Panc1 (cell line): ENCODE measurements around the gene TSHZ2. TPM values are rescaled to one million over a fixed set of nuclear protein-coding genes. Genes with fewer than 3 reads are reported as not detected.

ENCODE experiments used
- ATAC-seq: fragments of 200-7000 bp; cut with Tn5 transposase; 2 replicates; pipeline ENCODE4 v1.9.1; 2020; ENCODE audit warnings: mild to moderate bottlenecking, moderate library complexity
- BruUV-seq: library from RNA; stranded (reverse); fragments of 400-500 nt; replicated peaks from 2 replicates; lab custom pipeline; 2021; lab: Mats Ljungman, UMichigan
- CTCF ChIA-PET: fragments of 300-600 bp; sonication (Branson Sonifier 250); formaldehyde crosslinking; loops from one replicate; lab custom pipeline; 2022; ENCODE audit warnings: antibody characterized with exemption; lab: Charles Lee
- POLR2A ChIA-PET: fragments of 300-600 bp; sonication (Branson Sonifier 250); formaldehyde crosslinking; loops from one replicate; lab custom pipeline; 2022; ENCODE audit warnings: antibody characterized with exemption; lab: Charles Lee
- DNase-seq: peaks from one replicate; pipeline ENCODE4 v3.0.0-alpha.2; 2010; ENCODE audit warnings: low read depth, low spot score
- H3K27ac ChIP-seq: 2 replicates; pipeline ENCODE4 v1.5.1; 2011; ENCODE audit warnings: mild to moderate bottlenecking, low read length, inconsistent platforms
- H3K27me3 ChIP-seq: fragments of 200-500 bp; sonication (Bioruptor generic); 2 replicates; pipeline ENCODE4 v1.6.0; 2014; ENCODE audit warnings: low read length, inconsistent platforms; ENCODE audit not compliant: control insufficient read depth, insufficient read depth
- H3K36me3 ChIP-seq: fragments of 200-500 bp; sonication (Bioruptor generic); 2 replicates; pipeline ENCODE4 v1.5.1; 2014; ENCODE audit warnings: inconsistent platforms, mild to moderate bottlenecking, low read length, moderate library complexity; ENCODE audit not compliant: control insufficient read depth, insufficient read depth
- H3K4me1 ChIP-seq: 2 replicates; pipeline ENCODE4 v1.5.1; 2011; ENCODE audit warnings: inconsistent platforms, mild to moderate bottlenecking, low read length, moderate library complexity; ENCODE audit not compliant: control insufficient read depth, insufficient read depth
- H3K4me3 ChIP-seq, 2 experiments: 2 replicates each; pipeline ENCODE4 v1.5.1; 2011 to 2012; ENCODE audit warnings: low read depth in 2 of 2, low read length in 2 of 2, mild to moderate bottlenecking in 2 of 2, inconsistent platforms in 1 of 2, moderate library complexity in 1 of 2
- H3K9me3 ChIP-seq: fragments of 200-500 bp; sonication (Bioruptor generic); 2 replicates; pipeline ENCODE4 v1.5.1; 2014; ENCODE audit warnings: low read depth, mild to moderate bottlenecking, inconsistent platforms, low read length, moderate library complexity; ENCODE audit not compliant: control insufficient read depth, insufficient read depth
- POLR2AphosphoS5 ChIP-seq: IDR thresholded peaks from 2 replicates; pipeline ENCODE4 v1.6.1; 2012; ENCODE audit warnings: mild to moderate bottlenecking, low read depth, low read length, moderate library complexity
- SIN3A ChIP-seq: IDR thresholded peaks from 2 replicates; pipeline ENCODE4 v1.6.1; 2012; ENCODE audit warnings: low read depth, mild to moderate bottlenecking, low read length, moderate library complexity, borderline replicate concordance; ENCODE audit not compliant: insufficient read depth
- TCF7L2 ChIP-seq: IDR thresholded peaks from 2 replicates; pipeline ENCODE4 v1.6.1; 2011; ENCODE audit warnings: mild to moderate bottlenecking, low read depth, low read length, inconsistent platforms
- in situ Hi-C: cut with HindIII; loops from 2 replicates; pipeline ENCODE4 v1.10.0; 2016; ENCODE audit warnings: low sequenced_read_pairs, low pct_unique_long_range_greater_than_20kb
- intact Hi-C: fragments of 100-400 bp; cut with micrococcal nuclease; formaldehyde crosslinking; loops from one replicate; pipeline ENCODE4 v1.10.0; 2022; ENCODE audit not compliant: unreplicated experiment
- total RNA-seq: library from RNA; stranded (reverse); gene quantifications from one replicate; pipeline ENCODE4 v1.2.1, GENCODE V29; 2021; ENCODE audit not compliant: unreplicated experiment
- TF ChIP-seq, protein P1 (sequence below): fragments of 450-650 bp; IDR thresholded peaks from 2 replicates; pipeline ENCODE4 v1.5.1; 2017; ENCODE audit warnings: mild to moderate bottlenecking
- TF ChIP-seq, protein P2 (sequence below), 2 experiments: IDR thresholded peaks; 2 replicates each; pipeline ENCODE4 v1.6.1; 2011 to 2012; ENCODE audit warnings: low read depth in 2 of 2, control low read depth in 1 of 2, low read length in 1 of 2, mild to moderate bottlenecking in 1 of 2, moderate library complexity in 1 of 2; ENCODE audit not compliant: insufficient read depth in 1 of 2

Gene TSHZ2
- total RNA-seq, 1 experiment from 2014 or later: 0.36 TPM

DNA sequence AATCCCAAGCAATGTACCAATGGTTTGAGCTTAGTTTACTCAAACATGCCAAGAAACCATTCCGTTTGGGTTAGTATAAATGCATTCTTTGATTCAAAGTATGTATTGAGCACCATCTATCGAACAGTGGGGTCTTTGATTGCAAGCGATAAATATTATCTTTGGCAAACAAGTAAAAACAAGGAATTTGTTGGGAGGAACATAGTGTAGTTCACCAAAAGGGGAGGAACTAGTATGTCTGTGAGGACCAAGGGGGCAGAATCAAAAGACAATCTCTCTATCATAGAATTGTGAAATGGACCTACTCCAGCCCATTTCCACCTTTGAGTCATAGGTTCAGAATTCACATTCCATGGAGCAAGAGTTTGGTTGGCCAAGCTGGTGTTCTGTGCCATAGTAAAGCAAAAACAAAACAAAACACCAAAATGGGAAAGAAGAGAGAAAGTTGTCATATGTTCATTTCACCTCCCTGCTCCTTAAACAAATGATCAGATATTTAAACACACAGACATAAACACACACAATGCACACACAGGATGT lies 266.0 kb downstream of the TSHZ2 start:
- TF ChIP-seq, protein P1, sequence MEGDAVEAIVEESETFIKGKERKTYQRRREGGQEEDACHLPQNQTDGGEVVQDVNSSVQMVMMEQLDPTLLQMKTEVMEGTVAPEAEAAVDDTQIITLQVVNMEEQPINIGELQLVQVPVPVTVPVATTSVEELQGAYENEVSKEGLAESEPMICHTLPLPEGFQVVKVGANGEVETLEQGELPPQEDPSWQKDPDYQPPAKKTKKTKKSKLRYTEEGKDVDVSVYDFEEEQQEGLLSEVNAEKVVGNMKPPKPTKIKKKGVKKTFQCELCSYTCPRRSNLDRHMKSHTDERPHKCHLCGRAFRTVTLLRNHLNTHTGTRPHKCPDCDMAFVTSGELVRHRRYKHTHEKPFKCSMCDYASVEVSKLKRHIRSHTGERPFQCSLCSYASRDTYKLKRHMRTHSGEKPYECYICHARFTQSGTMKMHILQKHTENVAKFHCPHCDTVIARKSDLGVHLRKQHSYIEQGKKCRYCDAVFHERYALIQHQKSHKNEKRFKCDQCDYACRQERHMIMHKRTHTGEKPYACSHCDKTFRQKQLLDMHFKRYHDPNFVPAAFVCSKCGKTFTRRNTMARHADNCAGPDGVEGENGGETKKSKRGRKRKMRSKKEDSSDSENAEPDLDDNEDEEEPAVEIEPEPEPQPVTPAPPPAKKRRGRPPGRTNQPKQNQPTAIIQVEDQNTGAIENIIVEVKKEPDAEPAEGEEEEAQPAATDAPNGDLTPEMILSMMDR: no peak
- TF ChIP-seq POLR2AphosphoS5 (no peak), TCF7L2 (no peak), SIN3A (no peak)
- TF ChIP-seq, protein P2, sequence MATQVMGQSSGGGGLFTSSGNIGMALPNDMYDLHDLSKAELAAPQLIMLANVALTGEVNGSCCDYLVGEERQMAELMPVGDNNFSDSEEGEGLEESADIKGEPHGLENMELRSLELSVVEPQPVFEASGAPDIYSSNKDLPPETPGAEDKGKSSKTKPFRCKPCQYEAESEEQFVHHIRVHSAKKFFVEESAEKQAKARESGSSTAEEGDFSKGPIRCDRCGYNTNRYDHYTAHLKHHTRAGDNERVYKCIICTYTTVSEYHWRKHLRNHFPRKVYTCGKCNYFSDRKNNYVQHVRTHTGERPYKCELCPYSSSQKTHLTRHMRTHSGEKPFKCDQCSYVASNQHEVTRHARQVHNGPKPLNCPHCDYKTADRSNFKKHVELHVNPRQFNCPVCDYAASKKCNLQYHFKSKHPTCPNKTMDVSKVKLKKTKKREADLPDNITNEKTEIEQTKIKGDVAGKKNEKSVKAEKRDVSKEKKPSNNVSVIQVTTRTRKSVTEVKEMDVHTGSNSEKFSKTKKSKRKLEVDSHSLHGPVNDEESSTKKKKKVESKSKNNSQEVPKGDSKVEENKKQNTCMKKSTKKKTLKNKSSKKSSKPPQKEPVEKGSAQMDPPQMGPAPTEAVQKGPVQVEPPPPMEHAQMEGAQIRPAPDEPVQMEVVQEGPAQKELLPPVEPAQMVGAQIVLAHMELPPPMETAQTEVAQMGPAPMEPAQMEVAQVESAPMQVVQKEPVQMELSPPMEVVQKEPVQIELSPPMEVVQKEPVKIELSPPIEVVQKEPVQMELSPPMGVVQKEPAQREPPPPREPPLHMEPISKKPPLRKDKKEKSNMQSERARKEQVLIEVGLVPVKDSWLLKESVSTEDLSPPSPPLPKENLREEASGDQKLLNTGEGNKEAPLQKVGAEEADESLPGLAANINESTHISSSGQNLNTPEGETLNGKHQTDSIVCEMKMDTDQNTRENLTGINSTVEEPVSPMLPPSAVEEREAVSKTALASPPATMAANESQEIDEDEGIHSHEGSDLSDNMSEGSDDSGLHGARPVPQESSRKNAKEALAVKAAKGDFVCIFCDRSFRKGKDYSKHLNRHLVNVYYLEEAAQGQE (IDR thresholded peaks at IDR 0.05; ENCODE audit: insufficient read depth in 1 of 2, low read depth in 2 of 2, low read length in 1 of 2): no peak
- intact Hi-C loops (no loop called here), in situ Hi-C loops (no loop called here)
- ATAC-seq (no peak), DNase-seq (no peak)
- ChIA-PET CTCF (no interaction called here), POLR2A (no interaction called here)
- no peaks in the 10 kb centered on the region for H3K4me1 ChIP-seq
- H3K27me3 ChIP-seq: peaks cover 7% of the 10 kb centered on the region; the same call in 1 of the 2 replicates
- H3K36me3 ChIP-seq: no peaks in the 10 kb centered on the region
- H3K9me3 ChIP-seq: no peaks in the 10 kb centered on the region
- H3K27ac ChIP-seq: no peak overlapping the region
- H3K4me3 ChIP-seq: no peak overlapping the region
- BruUV-seq: no TSS peak

DNA sequence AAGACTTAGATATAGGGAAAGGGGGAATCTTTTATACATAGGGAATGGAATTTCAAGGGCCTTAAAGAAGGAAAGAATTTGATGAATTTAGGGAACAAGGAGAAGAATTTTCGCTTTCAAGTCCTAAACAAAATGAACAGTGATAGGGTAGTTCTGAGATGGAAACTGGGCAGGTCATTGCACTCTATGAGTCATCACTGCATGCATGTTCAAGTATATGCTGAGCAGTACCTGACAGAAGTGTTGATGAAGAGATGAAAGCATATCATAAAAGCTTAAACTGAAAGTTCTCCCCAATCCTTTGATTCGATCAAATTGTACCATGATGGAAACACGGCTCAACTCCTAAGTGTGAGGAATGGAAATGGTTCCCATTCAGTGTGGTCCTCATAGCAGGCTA lies 271.0 kb downstream of the TSHZ2 start:
- DNase-seq: no peak
- CTCF ChIA-PET: no interaction called here
- BruUV-seq: no TSS peak
- Histone ChIP-seq H3K9me3 (no peaks in the 10 kb centered on the region), H3K36me3 (no peaks in the 10 kb centered on the region), H3K4me3 (no peak overlapping the region), H3K27me3 (peaks cover 7% of the 10 kb centered on the region; the same call in 1 of the 2 replicates), H3K27ac (no peak overlapping the region), H3K4me1 (no peaks in the 10 kb centered on the region)
- intact Hi-C loops (no loop called here), in situ Hi-C loops (no loop called here)
- TF ChIP-seq, protein P2 (IDR thresholded peaks at IDR 0.05; ENCODE audit: insufficient read depth in 1 of 2, low read depth in 2 of 2, low read length in 1 of 2): no peak
- TF ChIP-seq, protein P1: no peak
- TF ChIP-seq SIN3A (no peak), TCF7L2 (no peak)
- no peak for ATAC-seq
- POLR2A ChIA-PET: no interaction called here
